ENCODE measurements around the gene CCDC102B. TPM values are rescaled to one million over a fixed set of nuclear protein-coding genes. Genes with fewer than 3 reads are reported as not detected.
"Not testable (repeated sequence)": the region's sequence is repeated elsewhere in the genome, so short reads cannot be mapped to it uniquely, and the experiment has no call there.

The CCDC102B gene
- total RNA-seq, 1 donor from 2014 or later: 8.1 TPM

GRCh38 chr18:68780802-68781635, 16.9 kb upstream of the CCDC102B start:
- Mint-ChIP-seq H3K27me3 (ENCODE audit: low read depth) (no peaks in the 10 kb centered on the region), H3K36me3 (ENCODE audit: low read depth) (no peaks in the 10 kb centered on the region), H3K9me3 (ENCODE audit: low read depth) (no peaks in the 10 kb centered on the region), H3K4me3 (ENCODE audit: unreplicated experiment) (no peak overlapping the region), H3K27ac (ENCODE audit: unreplicated experiment) (no peak overlapping the region), H3K4me1 (ENCODE audit: low read depth) (no peaks in the 10 kb centered on the region)
- TF ChIP-seq, protein P1, sequence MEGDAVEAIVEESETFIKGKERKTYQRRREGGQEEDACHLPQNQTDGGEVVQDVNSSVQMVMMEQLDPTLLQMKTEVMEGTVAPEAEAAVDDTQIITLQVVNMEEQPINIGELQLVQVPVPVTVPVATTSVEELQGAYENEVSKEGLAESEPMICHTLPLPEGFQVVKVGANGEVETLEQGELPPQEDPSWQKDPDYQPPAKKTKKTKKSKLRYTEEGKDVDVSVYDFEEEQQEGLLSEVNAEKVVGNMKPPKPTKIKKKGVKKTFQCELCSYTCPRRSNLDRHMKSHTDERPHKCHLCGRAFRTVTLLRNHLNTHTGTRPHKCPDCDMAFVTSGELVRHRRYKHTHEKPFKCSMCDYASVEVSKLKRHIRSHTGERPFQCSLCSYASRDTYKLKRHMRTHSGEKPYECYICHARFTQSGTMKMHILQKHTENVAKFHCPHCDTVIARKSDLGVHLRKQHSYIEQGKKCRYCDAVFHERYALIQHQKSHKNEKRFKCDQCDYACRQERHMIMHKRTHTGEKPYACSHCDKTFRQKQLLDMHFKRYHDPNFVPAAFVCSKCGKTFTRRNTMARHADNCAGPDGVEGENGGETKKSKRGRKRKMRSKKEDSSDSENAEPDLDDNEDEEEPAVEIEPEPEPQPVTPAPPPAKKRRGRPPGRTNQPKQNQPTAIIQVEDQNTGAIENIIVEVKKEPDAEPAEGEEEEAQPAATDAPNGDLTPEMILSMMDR (IDR thresholded peaks at IDR 0.05): no peak
- no peak for DNase-seq (ENCODE audit: low spot score)

GRCh38 chr18:68783506-68783905, 14.4 kb upstream of the CCDC102B start:
- H3K27me3 Mint-ChIP-seq (ENCODE audit: low read depth): no peaks in the 10 kb centered on the region
- H3K4me1 Mint-ChIP-seq (ENCODE audit: low read depth): no peaks in the 10 kb centered on the region
- no peaks in the 10 kb centered on the region for H3K36me3 Mint-ChIP-seq (ENCODE audit: low read depth)
- DNase-seq (ENCODE audit: low spot score): no peak
- no peak overlapping the region for H3K27ac Mint-ChIP-seq (ENCODE audit: unreplicated experiment)
- H3K9me3 Mint-ChIP-seq (ENCODE audit: low read depth): no peaks in the 10 kb centered on the region
- TF ChIP-seq, protein P1 (IDR thresholded peaks at IDR 0.05): no peak
- H3K4me3 Mint-ChIP-seq (ENCODE audit: unreplicated experiment): no peak overlapping the region

- Mint-ChIP-seq H3K27ac (ENCODE audit: unreplicated experiment) (no peak overlapping the region), H3K9me3 (ENCODE audit: low read depth) (no peaks in the 10 kb centered on the region), H3K4me3 (ENCODE audit: unreplicated experiment) (no peak overlapping the region), H3K36me3 (ENCODE audit: low read depth) (no peaks in the 10 kb centered on the region), H3K27me3 (ENCODE audit: low read depth) (no peaks in the 10 kb centered on the region), H3K4me1 (ENCODE audit: low read depth) (no peaks in the 10 kb centered on the region)
- no peak for DNase-seq (ENCODE audit: low spot score)
- TF ChIP-seq, protein P1 (IDR thresholded peaks at IDR 0.05): no peak
Observed at GRCh38 chr18:68784071-68784470, 13.8 kb upstream of the CCDC102B start.

GRCh38 chr18:68790290-68790689, 7.6 kb upstream of the CCDC102B start:
- H3K27ac Mint-ChIP-seq (ENCODE audit: unreplicated experiment); H3K4me3 Mint-ChIP-seq (ENCODE audit: unreplicated experiment); H3K36me3 Mint-ChIP-seq (ENCODE audit: low read depth); DNase-seq (ENCODE audit: low spot score); H3K9me3 Mint-ChIP-seq (ENCODE audit: low read depth); H3K27me3 Mint-ChIP-seq (ENCODE audit: low read depth); H3K4me1 Mint-ChIP-seq (ENCODE audit: low read depth): not testable (repeated sequence)

DNA sequence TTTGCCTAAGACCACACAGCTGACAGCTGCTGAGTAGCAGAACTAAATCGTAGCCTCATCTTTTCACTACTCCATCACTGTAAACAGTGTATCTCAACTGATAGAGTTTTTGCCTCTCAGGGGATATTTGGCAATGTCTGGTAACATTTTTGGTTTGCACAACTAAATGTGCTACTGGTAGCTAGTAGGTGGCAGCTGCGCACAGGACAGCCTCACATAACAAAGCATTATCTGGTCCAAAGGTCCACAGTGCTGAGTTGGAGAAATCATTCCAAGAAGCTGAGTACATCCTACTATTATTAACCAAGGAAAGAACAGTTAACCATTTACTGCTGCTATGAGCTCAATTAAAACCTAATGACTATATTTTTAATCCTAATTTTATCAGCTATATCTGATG, 6.1 kb upstream of the CCDC102B start:
- H3K9me3 Mint-ChIP-seq (ENCODE audit: low read depth): peaks cover 4% of the 10 kb centered on the region
- no peaks in the 10 kb centered on the region for H3K27me3 Mint-ChIP-seq (ENCODE audit: low read depth)
- peaks cover 7% of the 10 kb centered on the region for H3K4me1 Mint-ChIP-seq (ENCODE audit: low read depth)
- no peaks in the 10 kb centered on the region for H3K36me3 Mint-ChIP-seq (ENCODE audit: low read depth)
- no peak for DNase-seq (ENCODE audit: low spot score)
- TF ChIP-seq, protein P1 (IDR thresholded peaks at IDR 0.05): no peak
- H3K27ac Mint-ChIP-seq (ENCODE audit: unreplicated experiment): no peak overlapping the region
- no peak overlapping the region for H3K4me3 Mint-ChIP-seq (ENCODE audit: unreplicated experiment)

GRCh38 chr18:68793951-68794350, 3.9 kb upstream of the CCDC102B start:
- DNase-seq (ENCODE audit: low spot score): no peak
- Mint-ChIP-seq H3K4me3 (ENCODE audit: unreplicated experiment) (no peak overlapping the region), H3K36me3 (ENCODE audit: low read depth) (no peaks in the 10 kb centered on the region), H3K9me3 (ENCODE audit: low read depth) (peaks cover 4% of the 10 kb centered on the region), H3K27me3 (ENCODE audit: low read depth) (no peaks in the 10 kb centered on the region), H3K27ac (ENCODE audit: unreplicated experiment) (no peak overlapping the region), H3K4me1 (ENCODE audit: low read depth) (peaks cover 7% of the 10 kb centered on the region)
- TF ChIP-seq, protein P1 (IDR thresholded peaks at IDR 0.05): no peak
